CD14-positive monocyte (primary cell): ENCODE data around the gene COL5A2. TPM values are rescaled to one million over a fixed set of nuclear protein-coding genes. Genes with fewer than 3 reads are reported as not detected.

ENCODE experiments used
- DNase-seq, 3 donors: peaks; one replicate each; pipeline ENCODE4 v3.0.0-alpha.2; 2011 to 2022
- H2AFZ ChIP-seq: 2 replicates; pipeline ENCODE4 v1.6.0; 2012; ENCODE audit warnings: mild to moderate bottlenecking, low read depth, low read length, inconsistent platforms; ENCODE audit not compliant: insufficient read depth, poor library complexity, severe bottlenecking
- H3K27ac ChIP-seq, 2 donors: 1 replicate in 1 of 2; 2 replicates in 1 of 2; pipeline ENCODE4 v1.5.1; 2012 to 2013; ENCODE audit warnings: low read length in 2 of 2, control low read depth in 1 of 2, inconsistent platforms in 1 of 2, low read depth in 1 of 2, mild to moderate bottlenecking in 1 of 2
- H3K27me3 ChIP-seq, 2 donors: one replicate each; pipeline versions ENCODE4 v1.6.0 to v1.6.1; 2011 to 2013; ENCODE audit warnings: low read length in 2 of 2; ENCODE audit not compliant: control insufficient read depth in 2 of 2, insufficient read depth in 2 of 2
- H3K36me3 ChIP-seq, 2 donors: replicated peaks in 1 of 2; 1 replicate in 1 of 2; 2 replicates in 1 of 2; pipeline versions ENCODE4 v1.5.1 to v1.6.1; 2012 to 2013; ENCODE audit warnings: low read length in 2 of 2, control low read depth in 1 of 2, inconsistent platforms in 1 of 2, mild to moderate bottlenecking in 1 of 2; ENCODE audit not compliant: insufficient read depth in 2 of 2, control insufficient read depth in 1 of 2
- H3K4me1 ChIP-seq, 2 donors: 1 replicate in 1 of 2; 2 replicates in 1 of 2; pipeline versions ENCODE4 v1.5.1 to v1.6.1; 2012 to 2013; ENCODE audit warnings: low read length in 2 of 2, control low read depth in 1 of 2, inconsistent platforms in 1 of 2, mild to moderate bottlenecking in 1 of 2, moderate library complexity in 1 of 2; ENCODE audit not compliant: insufficient read depth in 2 of 2, control insufficient read depth in 1 of 2
- H3K4me2 ChIP-seq: replicated peaks from 2 replicates; pipeline ENCODE3; 2012; ENCODE audit warnings: low read length, moderate library complexity, mild to moderate bottlenecking; ENCODE audit not compliant: poor library complexity, severe bottlenecking; ENCODE audit errors: extremely low read depth
- H3K4me3 ChIP-seq, 3 experiments: fragments of 200-600 bp in 1 of 3; sonication (generic) in 1 of 3; replicated peaks in 1 of 3; 1 replicate in 2 of 3; 2 replicates in 1 of 3; pipeline ENCODE4 v1.5.1; 2011 to 2013; ENCODE audit warnings: low read length in 3 of 3, mild to moderate bottlenecking in 3 of 3, control low read depth in 2 of 3, low read depth in 2 of 3, inconsistent platforms in 1 of 3, moderate library complexity in 1 of 3
- H3K79me2 ChIP-seq: 2 replicates; pipeline ENCODE4 v1.6.0; 2012; ENCODE audit warnings: mild to moderate bottlenecking, control low read depth, inconsistent platforms, low read length, moderate library complexity; ENCODE audit not compliant: insufficient read depth
- H3K9ac ChIP-seq: 2 replicates; pipeline ENCODE4 v1.6.0; 2017; ENCODE audit warnings: low read length, mild to moderate bottlenecking; ENCODE audit not compliant: insufficient read depth, poor library complexity, severe bottlenecking
- H3K9me3 ChIP-seq, 2 donors: replicated peaks in 1 of 2; 1 replicate in 1 of 2; 2 replicates in 1 of 2; pipeline versions ENCODE4 v1.5.1 to v1.6.1; 2012 to 2013; ENCODE audit warnings: low read length in 2 of 2, control low read depth in 1 of 2; ENCODE audit not compliant: control insufficient read depth in 1 of 2, insufficient read depth in 1 of 2
- H4K20me1 ChIP-seq: 2 replicates; pipeline ENCODE4 v1.6.0; 2012; ENCODE audit warnings: mild to moderate bottlenecking, low read length, control low read depth, moderate library complexity; ENCODE audit not compliant: insufficient read depth
- H3K27ac Mint-ChIP-seq, 7 donors: one replicate each; pipeline ENCODE4 v1.8.0; 2020; ENCODE audit warnings: mild to moderate bottlenecking in 7 of 7, mixed read lengths in 7 of 7, moderate library complexity in 6 of 7, inconsistent platforms in 2 of 7
- H3K27me3 Mint-ChIP-seq, 3 donors: one replicate each; pipeline ENCODE4 v1.8.0; 2021 to 2022; ENCODE audit warnings: low read depth in 3 of 3, mild to moderate bottlenecking in 3 of 3, mixed read lengths in 3 of 3, moderate library complexity in 3 of 3, inconsistent platforms in 1 of 3
- H3K36me3 Mint-ChIP-seq, 2 donors: one replicate each; pipeline ENCODE4 v1.8.0; 2020; ENCODE audit warnings: mixed read lengths in 2 of 2, inconsistent platforms in 1 of 2, mild to moderate bottlenecking in 1 of 2
- H3K4me1 Mint-ChIP-seq: one replicate; pipeline ENCODE4 v1.8.0; 2020; ENCODE audit warnings: mild to moderate bottlenecking, mixed read lengths
- H3K4me3 Mint-ChIP-seq, 2 donors: one replicate each; pipeline ENCODE4 v1.8.0; 2020; ENCODE audit warnings: mild to moderate bottlenecking in 2 of 2, mixed read lengths in 2 of 2, moderate library complexity in 1 of 2
- H3K9me3 Mint-ChIP-seq, 7 donors: one replicate each; pipeline ENCODE4 v1.8.0; 2020 to 2022; ENCODE audit warnings: mixed read lengths in 7 of 7, mild to moderate bottlenecking in 6 of 7, moderate library complexity in 6 of 7, inconsistent platforms in 2 of 7
- CTCF ChIP-seq: fragments of 200-600 bp; IDR thresholded peaks from one replicate; pipeline ENCODE4 v1.8.0; 2022; ENCODE audit warnings: antibody characterized with exemption, mild to moderate bottlenecking
- WGBS: methylation state at CpG from one replicate; pipeline ENCODE4 v1.1.5; 2013; ENCODE audit warnings: missing lambda C conversion rate; ENCODE audit not compliant: insufficient coverage; 5-methylcytosine and 5-hydroxymethylcytosine counted together
- intact Hi-C, 2 donors: fragments of 100-400 bp; cut with micrococcal nuclease; formaldehyde crosslinking; loops; one replicate each; pipeline versions ENCODE4 v1.15.0 to v1.15.1; 2023
- polyA plus RNA-seq, 3 donors: library from polyadenylated mRNA; depleted of rRNA in 1 of 3; unstranded in 2 of 3; stranded (reverse) in 1 of 3; fragments of 300-500 nt in 2 of 3; fragments of >200 nt in 1 of 3; fragmentation: Illumina TruSeq in 2 of 3; gene quantifications; 1 replicate in 2 of 3; 2 replicates in 1 of 3; pipeline ENCODE4 v1.2.3, GENCODE V29; 2012 to 2021

Gene COL5A2
- polyA plus RNA-seq, 3 donors, result 0.13 TPM; not detected in 2

GRCh38 chr2:189176516-189176915, 3.0 kb downstream of the COL5A2 start:
- Mint-ChIP-seq H3K36me3 (no peaks in the 10 kb centered on the region), H3K9me3 (peaks cover 0 to 2% (median 0%) of the 10 kb centered on the region in 7 donors), H3K27ac (peak overlapping the region in 1 of 7 donors; percentile 8), H3K27me3 (peaks cover 10 to 19% (median 15%) of the 10 kb centered on the region in 3 donors), H3K4me3 (no peak overlapping the region), H3K4me1 (no peaks in the 10 kb centered on the region)
- Histone ChIP-seq H3K4me2 (no peak overlapping the region), H3K4me3 (no peak overlapping the region), H3K79me2 (no peaks in the 10 kb centered on the region), H3K27me3 (peaks cover 0 to 11% of the 10 kb centered on the region in 2 donors), H3K4me1 (no peaks in the 10 kb centered on the region), H3K27ac (no peak overlapping the region), H3K9me3 (no peaks in the 10 kb centered on the region), H3K36me3 (no peaks in the 10 kb centered on the region), H2AFZ (no peak overlapping the region), H3K9ac (no peak overlapping the region), H4K20me1 (no peaks in the 10 kb centered on the region)
- 94% methylated on average over 2 of the region's 3 CpGs for WGBS
- no peak for DNase-seq
- intact Hi-C loops, result no loop called here
- TF ChIP-seq CTCF, result no peak

- Histone ChIP-seq H3K79me2 (no peaks in the 10 kb centered on the region), H3K27me3 (peaks cover 0 to 11% of the 10 kb centered on the region in 2 donors), H3K4me2 (no peak overlapping the region), H3K9me3 (no peaks in the 10 kb centered on the region), H3K4me1 (no peaks in the 10 kb centered on the region), H3K4me3 (no peak overlapping the region), H3K27ac (no peak overlapping the region), H3K9ac (no peak overlapping the region), H2AFZ (no peak overlapping the region), H3K36me3 (no peaks in the 10 kb centered on the region), H4K20me1 (no peaks in the 10 kb centered on the region)
- TF ChIP-seq CTCF, result no peak
- no peaks in the 10 kb centered on the region for H3K36me3 Mint-ChIP-seq
- H3K9me3 Mint-ChIP-seq, result peaks cover 0 to 2% (median 0%) of the 10 kb centered on the region in 7 donors
- no peaks in the 10 kb centered on the region for H3K4me1 Mint-ChIP-seq
- intact Hi-C loops, result no loop called here
- no peak overlapping the region for H3K4me3 Mint-ChIP-seq
- no CpG with 5 or more reads among the region's 2 CpGs for WGBS
- no peak overlapping the region for H3K27ac Mint-ChIP-seq
- H3K27me3 Mint-ChIP-seq, result peaks cover 10 to 19% (median 15%) of the 10 kb centered on the region in 3 donors
- no peak for DNase-seq
Measured at GRCh38 chr2:189175869-189176433, 3.6 kb downstream of the COL5A2 start.
